ENCODE measurements around the gene SCN4B. TPM values are rescaled to one million over a fixed set of nuclear protein-coding genes. Genes with fewer than 3 reads are reported as not detected.

SCN4B gene
- total and polyA plus RNA-seq, 2 of the 4 experiments (the other 2 are of a cell fraction) = 0.18 to 0.44 TPM

DNA sequence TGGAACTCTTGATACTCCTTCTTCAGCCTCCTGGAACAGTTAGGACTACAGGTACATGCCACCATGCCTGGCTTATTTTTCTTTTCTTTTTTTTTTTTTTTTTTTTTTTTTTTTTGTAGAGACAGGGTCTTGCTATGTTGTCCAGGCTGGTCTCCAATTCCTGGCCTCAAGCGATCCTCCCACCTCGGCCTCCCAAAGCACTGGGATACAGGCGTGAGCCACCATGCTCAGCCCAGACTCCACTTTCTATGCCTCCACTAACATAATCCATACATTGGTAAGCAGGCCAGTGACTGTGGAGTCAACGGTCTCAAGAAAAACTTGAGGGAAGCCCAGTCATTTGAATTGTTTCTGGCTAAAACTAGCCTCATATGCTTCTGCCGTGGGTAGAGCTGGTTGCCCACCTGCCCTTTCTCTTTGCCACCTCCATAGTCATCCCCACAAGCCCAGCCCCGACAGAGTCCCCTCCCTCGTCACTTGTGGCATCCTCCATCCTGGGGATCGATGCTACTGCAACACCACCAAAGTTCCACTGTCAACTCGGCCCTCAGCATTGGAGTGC, 21.5 kb upstream of the SCN4B start:
- in situ Hi-C loops (cut with MboI; ENCODE audit: low sequenced_read_pairs) = no loop called here
- Histone ChIP-seq H3K27ac (ENCODE audit: insufficient read depth, low read length) (no peak overlapping the region), H2BK5ac (ENCODE audit: low read depth, low read length, poor library complexity, severe bottlenecking) (no peak overlapping the region), H3K9me1 (ENCODE audit: insufficient read depth, low read length) (no peaks in the 10 kb centered on the region), H3K4me1 (ENCODE audit: control insufficient read depth, insufficient read depth, low read length) (peaks cover 5% of the 10 kb centered on the region; the same call in 1 of the 2 replicates), H3K14ac (replicated peaks; ENCODE audit: low read depth, low read length) (no peak overlapping the region), H2BK20ac (ENCODE audit: low read depth, low read length) (no peak overlapping the region), H3K9ac (ENCODE audit: low read depth, low read length) (no peak overlapping the region), H3K27me3 (ENCODE audit: control insufficient read depth, insufficient read depth, low read length) (peaks cover 23% of the 10 kb centered on the region), H4K5ac (ENCODE audit: low read depth, low read length) (no peak overlapping the region), H4K91ac (ENCODE audit: insufficient read depth, low read depth, low read length) (no peak overlapping the region; the same call in 1 of the 2 replicates), H2AK5ac (ENCODE audit: low read depth, low read length) (no peak overlapping the region), H3K4ac (ENCODE audit: low read depth, low read length) (no peak overlapping the region), H2BK15ac (ENCODE audit: low read depth, low read length) (no peak overlapping the region), H3K56ac (ENCODE audit: extremely low read depth, insufficient read depth, low read length) (no peak overlapping the region), H3K4me2 (ENCODE audit: low read depth, low read length) (no peak overlapping the region), H3K79me1 (ENCODE audit: low read depth in 1 of 2, low read length in 2 of 2) (no peaks in the 10 kb centered on the region), H3K4me3 (ENCODE audit: insufficient read depth, low read depth, low read length) (no peak overlapping the region), H4K20me1 (ENCODE audit: insufficient read depth, low read length) (no peaks in the 10 kb centered on the region), H3K9me3 (ENCODE audit: control insufficient read depth, insufficient read depth, low read length) (no peaks in the 10 kb centered on the region), H3K23ac (ENCODE audit: low read depth, low read length) (no peak overlapping the region), H2AFZ (replicated peaks; ENCODE audit: low read length, poor library complexity) (no peak overlapping the region), H2BK120ac (ENCODE audit: low read depth, low read length) (no peak overlapping the region), H3K18ac (ENCODE audit: low read depth, low read length) (no peak overlapping the region), H3K36me3 (ENCODE audit: control insufficient read depth, insufficient read depth, low read length) (no peaks in the 10 kb centered on the region), H4K8ac (ENCODE audit: low read depth in 2 of 2, low read length in 2 of 2) (no peak overlapping the region), H2AK9ac (replicated peaks; ENCODE audit: low read depth, low read length, poor library complexity) (no peak overlapping the region)
- DNase-seq = no peak
- ATAC-seq (ENCODE audit: low read depth) = no peak
- TF ChIP-seq CEBPB (IDR thresholded peaks at IDR 0.05; ENCODE audit: low read depth, low read length) = no peak
- no peak for TF ChIP-seq MAZ (IDR thresholded peaks at IDR 0.05; ENCODE audit: borderline replicate concordance, low read depth, low read length)
- no peak for TF ChIP-seq POLR2A (IDR thresholded peaks at IDR 0.05; ENCODE audit: low read depth, low read length)
- BruUV-seq (replicated peaks) = no TSS peak
- 79% methylated on average over 8 of the region's 9 CpGs; no CpG with 5 or more reads in 1 of the 2 experiments for WGBS, 2 experiments (ENCODE audit: extremely low coverage in 2 of 2, insufficient read length in 1 of 2)
- dilution Hi-C loops (cut with HindIII; ENCODE audit: low sequenced_read_pairs, unreplicated experiment) = no loop called here
- POLR2A ChIA-PET (ENCODE audit: unreplicated experiment) = no interaction called here
- intact Hi-C loops (cut with micrococcal nuclease) = no loop called here
- CTCF ChIA-PET = no interaction called here
